ENCODE data around the gene KRTAP5-1. TPM values are rescaled to one million over a fixed set of nuclear protein-coding genes. Genes with fewer than 3 reads are reported as not detected.

The KRTAP5-1 gene
- total RNA-seq, 1 donor from 2014 or later: not detected

GRCh38 chr11:1553808-1554594 lies 31.1 kb downstream of the KRTAP5-1 start:
- no peak for TF ChIP-seq CTCF (IDR thresholded peaks at IDR 0.05)
- intact Hi-C loops (cut with DNase I): no loop called here
- ATAC-seq (peak; percentile 91 to 92), DNase-seq (peak; percentile 94)
- H3K4me3 ChIP-seq: no peak overlapping the region
- H3K4me1 ChIP-seq: peaks cover 8% of the 10 kb centered on the region
- peaks cover 8% of the 10 kb centered on the region for H3K36me3 ChIP-seq
- peaks cover 5% of the 10 kb centered on the region for H3K27me3 ChIP-seq (ENCODE audit: low read depth)
- H3K9me3 ChIP-seq: no peaks in the 10 kb centered on the region
- H3K27ac ChIP-seq: peak overlapping the region; percentile 60

- ATAC-seq (no peak), DNase-seq (no peak)
- Histone ChIP-seq H3K4me1 (peaks cover 28% of the 10 kb centered on the region), H3K36me3 (no peaks in the 10 kb centered on the region), H3K9me3 (no peaks in the 10 kb centered on the region), H3K27me3 (ENCODE audit: low read depth) (peaks cover 29% of the 10 kb centered on the region), H3K27ac (peak overlapping the region; percentile 53), H3K4me3 (no peak overlapping the region)
- TF ChIP-seq CTCF (IDR thresholded peaks at IDR 0.05): no peak
- intact Hi-C loops (cut with DNase I): no loop called here
Observed at GRCh38 chr11:1549338-1550330, 35.4 kb downstream of the KRTAP5-1 start.

- H3K9me3 ChIP-seq: no peaks in the 10 kb centered on the region
- H3K4me3 ChIP-seq: peak overlapping the region; percentile 55
- H3K27ac ChIP-seq: peak overlapping the region; percentile 53
- H3K27me3 ChIP-seq (ENCODE audit: low read depth): peaks cover 34% of the 10 kb centered on the region
- H3K36me3 ChIP-seq: no peaks in the 10 kb centered on the region
- DNase-seq: peak; percentile 87
- no peak for TF ChIP-seq CTCF (IDR thresholded peaks at IDR 0.05)
- intact Hi-C loops (cut with DNase I): no loop called here
- peak; percentile 81 to 86 for ATAC-seq
- H3K4me1 ChIP-seq: peaks cover 28% of the 10 kb centered on the region
Observed at GRCh38 chr11:1548221-1549070, 36.6 kb downstream of the KRTAP5-1 start.

GRCh38 chr11:1547467-1548098 lies 37.5 kb downstream of the KRTAP5-1 start:
- Histone ChIP-seq H3K4me1 (peaks cover 28% of the 10 kb centered on the region), H3K4me3 (peak overlapping the region; percentile 55), H3K9me3 (no peaks in the 10 kb centered on the region), H3K27ac (peak overlapping the region; percentile 53), H3K36me3 (no peaks in the 10 kb centered on the region), H3K27me3 (ENCODE audit: low read depth) (peaks cover 34% of the 10 kb centered on the region)
- no peak for DNase-seq
- intact Hi-C loops (cut with DNase I): no loop called here
- ATAC-seq: peak; percentile 5 to 23
- TF ChIP-seq CTCF (IDR thresholded peaks at IDR 0.05): no peak
